GM12801 (cell line): ENCODE results near the gene TRAPPC4.

Experiments
- CTCF ChIP-seq: IDR thresholded peaks from one replicate; pipeline ENCODE4 v1.5.1; 2011; ENCODE audit warnings: control low read depth; ENCODE audit not compliant: insufficient read length; ENCODE audit errors: extremely low read depth

TRAPPC4 gene

GRCh38 chr11:119006656-119007055 lies 11.9 kb upstream of the TRAPPC4 start:
- TF ChIP-seq CTCF, result no peak

GRCh38 chr11:119011476-119012053 lies 7.0 kb upstream of the TRAPPC4 start:
- TF ChIP-seq CTCF, result no peak

- no peak for TF ChIP-seq CTCF
These were observed 5.9 kb upstream of the TRAPPC4 start for GRCh38 chr11:119012629-119013170.

GRCh38 chr11:119014209-119014924 lies 4.2 kb upstream of the TRAPPC4 start:
- no peak for TF ChIP-seq CTCF

- TF ChIP-seq CTCF, result no peak
These were observed 3.4 kb upstream of the TRAPPC4 start for GRCh38 chr11:119015054-119015611.

GRCh38 chr11:119016216-119017009 lies 2.2 kb upstream of the TRAPPC4 start:
- TF ChIP-seq CTCF, result no peak

GRCh38 chr11:119019996-119020395 lies 1.4 kb downstream of the TRAPPC4 start:
- TF ChIP-seq CTCF, result no peak
